Measurements from ENCODE around the gene ETFA.

ETFA gene

DNA sequence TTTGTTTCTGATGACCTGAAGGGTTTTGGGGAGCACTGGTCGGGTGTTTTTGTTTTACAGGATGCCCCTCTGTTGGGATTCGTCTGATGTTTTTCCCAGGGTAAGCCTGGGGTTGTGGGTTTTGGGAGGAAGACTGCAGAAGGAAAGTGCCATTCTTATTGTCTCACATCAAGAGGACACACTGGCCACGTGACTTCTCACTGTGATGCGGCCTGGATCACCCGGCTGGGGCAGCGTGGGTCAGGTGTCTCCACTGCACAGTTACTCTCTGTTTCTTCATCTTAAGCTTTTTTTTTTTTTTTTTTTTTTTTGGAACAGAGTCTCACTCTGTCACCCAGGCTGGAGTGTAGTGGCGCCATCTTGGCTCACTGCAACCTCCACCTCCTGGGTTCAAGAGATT is 130.9 kb downstream of the ETFA start:
- TF ChIP-seq CTCF (IDR thresholded peaks at IDR 0.05; ENCODE audit: low read depth, low read length, missing control alignments) = no peak
- H3K4me3 ChIP-seq (ENCODE audit: low read depth, low read length) = no peak overlapping the region
- no peak for DNase-seq (ENCODE audit: low read depth)

GRCh38 chr15:76179023-76179422 is 132.2 kb downstream of the ETFA start:
- no peak overlapping the region for H3K4me3 ChIP-seq (ENCODE audit: low read depth, low read length)
- no peak for TF ChIP-seq CTCF (IDR thresholded peaks at IDR 0.05; ENCODE audit: low read depth, low read length, missing control alignments)
- DNase-seq (ENCODE audit: low read depth) = no peak

DNA sequence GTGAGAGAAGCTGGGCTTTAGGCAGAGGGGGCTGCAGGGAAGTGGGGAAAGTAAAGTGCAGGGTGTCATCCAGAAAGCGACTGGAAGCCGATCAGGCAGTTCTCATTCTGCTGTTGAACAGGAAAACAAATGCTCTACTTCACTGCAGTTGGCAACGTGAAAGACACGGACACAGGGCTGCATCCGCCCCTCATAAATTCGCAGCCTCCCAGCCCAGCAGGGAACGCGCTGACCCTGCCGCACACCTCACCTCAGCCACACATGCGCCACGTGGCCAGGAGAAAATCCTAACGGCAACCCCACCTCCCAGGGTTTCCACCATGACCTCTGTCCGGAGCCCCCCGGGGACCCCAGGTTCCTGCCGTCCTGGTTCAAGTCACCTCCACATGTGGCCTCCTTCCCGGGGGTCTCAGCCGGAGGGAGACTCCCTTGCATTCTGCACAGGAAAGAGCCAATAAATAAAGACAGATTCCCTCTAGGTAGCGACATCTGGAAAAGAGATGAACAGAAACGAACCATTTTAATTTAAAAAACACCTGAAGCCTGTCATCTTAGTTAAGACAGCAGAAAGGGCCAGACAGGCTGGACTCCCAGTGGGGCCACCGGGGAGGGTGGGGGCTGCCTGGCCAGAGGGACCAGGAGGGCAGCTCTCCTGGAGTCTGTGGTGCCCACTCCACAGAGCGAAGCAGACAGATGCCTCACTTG is 132.8 kb downstream of the ETFA start:
- no peak overlapping the region for H3K4me3 ChIP-seq (ENCODE audit: low read depth, low read length)
- TF ChIP-seq CTCF (IDR thresholded peaks at IDR 0.05; ENCODE audit: low read depth, low read length, missing control alignments) = no peak
- no peak for DNase-seq (ENCODE audit: low read depth)

DNA sequence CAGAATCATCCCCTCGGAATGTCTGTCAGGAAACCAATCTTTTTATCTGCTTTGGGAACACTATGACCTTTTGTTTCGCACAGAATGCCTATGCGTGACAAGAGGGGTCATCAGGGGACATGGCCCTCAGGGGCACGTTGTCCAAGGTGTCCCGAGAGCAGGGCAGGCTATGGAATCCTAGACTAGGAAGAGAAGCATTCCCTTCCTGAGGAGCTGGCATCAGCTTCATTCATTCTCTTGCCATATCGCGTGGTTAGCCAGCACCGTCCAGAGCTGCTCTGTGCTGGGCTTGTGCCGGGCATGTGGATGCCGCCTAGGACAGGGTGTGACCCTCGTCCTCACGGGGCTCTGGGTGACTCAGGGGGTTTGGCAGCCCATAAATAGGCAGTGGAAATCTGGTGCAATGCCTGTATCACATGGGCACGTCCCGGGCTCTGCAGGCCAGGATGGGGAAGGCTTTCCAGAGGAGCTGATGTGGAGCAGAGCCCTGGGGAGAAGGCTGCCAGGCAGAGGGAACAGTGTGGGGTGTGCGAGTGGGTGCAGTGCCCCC is 133.7 kb downstream of the ETFA start:
- no peak for TF ChIP-seq CTCF (IDR thresholded peaks at IDR 0.05; ENCODE audit: low read depth, low read length, missing control alignments)
- DNase-seq (ENCODE audit: low read depth) = no peak
- no peak overlapping the region for H3K4me3 ChIP-seq (ENCODE audit: low read depth, low read length)

GRCh38 chr15:76176487-76177085 is 134.7 kb downstream of the ETFA start:
- no peak overlapping the region for H3K4me3 ChIP-seq (ENCODE audit: low read depth, low read length)
- no peak for DNase-seq (ENCODE audit: low read depth)
- no peak for TF ChIP-seq CTCF (IDR thresholded peaks at IDR 0.05; ENCODE audit: low read depth, low read length, missing control alignments)

GRCh38 chr15:76176059-76176458 is 135.2 kb downstream of the ETFA start:
- TF ChIP-seq CTCF (IDR thresholded peaks at IDR 0.05; ENCODE audit: low read depth, low read length, missing control alignments) = no peak
- H3K4me3 ChIP-seq (ENCODE audit: low read depth, low read length) = no peak overlapping the region
- DNase-seq (ENCODE audit: low read depth) = no peak

All from GM12864 (cell line).